Loucy (cell line): ENCODE measurements around the gene TMED5.

Experiments
- H2AFZ ChIP-seq: fragments of 200-600 bp; sonication (generic); 2 replicates; pipeline ENCODE4 v1.6.0; 2016; ENCODE audit warnings: antibody characterized with exemption, mild to moderate bottlenecking, low read length, moderate library complexity
- H3F3A ChIP-seq: fragments of 200-600 bp; 2 replicates; pipeline ENCODE4 v1.6.0; 2016; ENCODE audit warnings: antibody characterized with exemption, low read depth, mild to moderate bottlenecking
- H3K27me3 ChIP-seq: fragments of 200-600 bp; sonication (generic); 2 replicates; pipeline ENCODE4 v1.6.1; 2014; ENCODE audit warnings: low read length, mild to moderate bottlenecking; ENCODE audit not compliant: insufficient read depth, poor library complexity, severe bottlenecking
- H3K36me3 ChIP-seq: fragments of 200-600 bp; sonication (generic); 2 replicates; pipeline ENCODE4 v1.6.1; 2016; ENCODE audit warnings: low read length; ENCODE audit not compliant: insufficient read depth
- H3K4me1 ChIP-seq: fragments of 200-600 bp; sonication (generic); 2 replicates; pipeline ENCODE4 v1.5.1; 2014; ENCODE audit warnings: low read length, mild to moderate bottlenecking; ENCODE audit not compliant: insufficient read depth, poor library complexity, severe bottlenecking
- H3K4me2 ChIP-seq: fragments of 200-600 bp; sonication (generic); 2 replicates; pipeline ENCODE4 v1.6.0; 2014; ENCODE audit warnings: antibody characterized with exemption, low read length, low read depth, mild to moderate bottlenecking; ENCODE audit not compliant: poor library complexity, severe bottlenecking
- H3K4me3 ChIP-seq: fragments of 200-600 bp; sonication (generic); 2 replicates; pipeline ENCODE4 v1.5.1; 2014; ENCODE audit warnings: low read length, mild to moderate bottlenecking, mixed read lengths; ENCODE audit not compliant: poor library complexity, severe bottlenecking
- H3K79me2 ChIP-seq: fragments of 200-600 bp; sonication (generic); 2 replicates; pipeline ENCODE4 v1.6.1; 2014; ENCODE audit warnings: low read length; ENCODE audit not compliant: insufficient read depth
- H3K9ac ChIP-seq: fragments of 200-600 bp; sonication (generic); 2 replicates; pipeline ENCODE4 v1.6.0; 2014; ENCODE audit warnings: mild to moderate bottlenecking, low read depth, low read length, moderate library complexity; ENCODE audit not compliant: poor library complexity, severe bottlenecking
- H3K9me2 ChIP-seq: fragments of 200-600 bp; sonication (generic); replicated peaks from 2 replicates; pipeline ENCODE4 v1.6.1; 2016; ENCODE audit warnings: low read depth, low read length, mixed read lengths
- H3K9me3 ChIP-seq: fragments of 200-600 bp; sonication (generic); 2 replicates; pipeline ENCODE4 v1.6.1; 2014; ENCODE audit warnings: mild to moderate bottlenecking, antibody characterized with exemption, low read length, low read depth; ENCODE audit not compliant: insufficient read depth
- H4K20me1 ChIP-seq: fragments of 200-600 bp; sonication (generic); 2 replicates; pipeline ENCODE4 v1.6.0; 2014; ENCODE audit warnings: antibody characterized with exemption, low read length, mild to moderate bottlenecking; ENCODE audit not compliant: insufficient read depth, poor library complexity, severe bottlenecking
- EZH2phosphoT487 ChIP-seq: fragments of 200-600 bp; IDR thresholded peaks from 2 replicates; pipeline ENCODE4 v1.6.1; 2018; ENCODE audit warnings: antibody characterized with exemption, mild to moderate bottlenecking, moderate library complexity, borderline replicate concordance
- TF ChIP-seq, protein P1 (sequence below): fragments of 200-600 bp; sonication (generic); conservative IDR thresholded peaks from 2 replicates; pipeline ENCODE4 v1.5.1; 2014; ENCODE audit warnings: mild to moderate bottlenecking, antibody characterized with exemption, low read length

The TMED5 gene

DNA sequence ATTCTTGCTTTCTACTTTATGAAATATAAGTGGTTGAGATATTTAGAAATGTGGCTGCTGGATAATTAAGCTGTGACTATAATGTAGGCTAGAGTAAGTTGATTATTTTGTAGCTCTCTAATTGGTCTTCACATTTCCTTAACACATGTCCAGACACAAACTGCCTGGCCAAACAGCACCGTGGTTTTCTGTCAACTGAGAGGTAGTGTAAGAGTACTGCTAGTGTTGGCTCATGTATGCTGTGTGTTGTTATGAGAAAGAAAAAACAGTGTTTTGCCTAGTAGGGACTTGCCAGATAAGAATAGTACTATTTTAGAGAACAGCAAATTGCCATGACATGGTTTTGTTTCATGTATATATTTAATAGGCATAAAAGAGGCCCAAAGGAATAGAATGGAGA, 37.1 kb downstream of the TMED5 start:
- H3F3A ChIP-seq: no peaks in the 10 kb centered on the region
- no peaks in the 10 kb centered on the region for H3K9me3 ChIP-seq
- H2AFZ ChIP-seq: no peak overlapping the region
- H3K79me2 ChIP-seq: no peaks in the 10 kb centered on the region
- no peaks in the 10 kb centered on the region for H3K27me3 ChIP-seq
- no peak overlapping the region for H3K9ac ChIP-seq
- TF ChIP-seq, protein P1, sequence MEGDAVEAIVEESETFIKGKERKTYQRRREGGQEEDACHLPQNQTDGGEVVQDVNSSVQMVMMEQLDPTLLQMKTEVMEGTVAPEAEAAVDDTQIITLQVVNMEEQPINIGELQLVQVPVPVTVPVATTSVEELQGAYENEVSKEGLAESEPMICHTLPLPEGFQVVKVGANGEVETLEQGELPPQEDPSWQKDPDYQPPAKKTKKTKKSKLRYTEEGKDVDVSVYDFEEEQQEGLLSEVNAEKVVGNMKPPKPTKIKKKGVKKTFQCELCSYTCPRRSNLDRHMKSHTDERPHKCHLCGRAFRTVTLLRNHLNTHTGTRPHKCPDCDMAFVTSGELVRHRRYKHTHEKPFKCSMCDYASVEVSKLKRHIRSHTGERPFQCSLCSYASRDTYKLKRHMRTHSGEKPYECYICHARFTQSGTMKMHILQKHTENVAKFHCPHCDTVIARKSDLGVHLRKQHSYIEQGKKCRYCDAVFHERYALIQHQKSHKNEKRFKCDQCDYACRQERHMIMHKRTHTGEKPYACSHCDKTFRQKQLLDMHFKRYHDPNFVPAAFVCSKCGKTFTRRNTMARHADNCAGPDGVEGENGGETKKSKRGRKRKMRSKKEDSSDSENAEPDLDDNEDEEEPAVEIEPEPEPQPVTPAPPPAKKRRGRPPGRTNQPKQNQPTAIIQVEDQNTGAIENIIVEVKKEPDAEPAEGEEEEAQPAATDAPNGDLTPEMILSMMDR: no peak
- TF ChIP-seq EZH2phosphoT487: no peak
- H3K4me2 ChIP-seq: no peak overlapping the region
- no peaks in the 10 kb centered on the region for H4K20me1 ChIP-seq
- H3K36me3 ChIP-seq: peaks cover 32% of the 10 kb centered on the region
- no peaks in the 10 kb centered on the region for H3K4me1 ChIP-seq
- no peak overlapping the region for H3K4me3 ChIP-seq
- no peaks in the 10 kb centered on the region for H3K9me2 ChIP-seq

GRCh38 chr1:93142161-93142560, 38.1 kb downstream of the TMED5 start:
- H3K9me3 ChIP-seq: no peaks in the 10 kb centered on the region
- no peaks in the 10 kb centered on the region for H3K79me2 ChIP-seq
- no peaks in the 10 kb centered on the region for H3K9me2 ChIP-seq
- H4K20me1 ChIP-seq: no peaks in the 10 kb centered on the region
- no peak overlapping the region for H2AFZ ChIP-seq
- H3K4me3 ChIP-seq: no peak overlapping the region
- peaks cover 41% of the 10 kb centered on the region for H3K36me3 ChIP-seq
- H3K27me3 ChIP-seq: no peaks in the 10 kb centered on the region
- H3F3A ChIP-seq: no peaks in the 10 kb centered on the region
- H3K4me2 ChIP-seq: no peak overlapping the region
- no peak overlapping the region for H3K9ac ChIP-seq
- no peaks in the 10 kb centered on the region for H3K4me1 ChIP-seq
- TF ChIP-seq EZH2phosphoT487: no peak
- TF ChIP-seq, protein P1: no peak

- Histone ChIP-seq H2AFZ (no peak overlapping the region), H3F3A (no peaks in the 10 kb centered on the region), H3K4me3 (no peak overlapping the region), H4K20me1 (no peaks in the 10 kb centered on the region), H3K9ac (no peak overlapping the region), H3K36me3 (peaks cover 62% of the 10 kb centered on the region), H3K4me2 (no peak overlapping the region), H3K9me3 (no peaks in the 10 kb centered on the region), H3K9me2 (no peaks in the 10 kb centered on the region), H3K27me3 (no peaks in the 10 kb centered on the region), H3K4me1 (no peaks in the 10 kb centered on the region), H3K79me2 (no peaks in the 10 kb centered on the region)
- TF ChIP-seq EZH2phosphoT487: no peak
- TF ChIP-seq, protein P1: no peak
Measured at GRCh38 chr1:93140106-93140505, 40.1 kb downstream of the TMED5 start.
